NB4 (cell line): ENCODE data around the gene GRAMD4.

Experiments used
- DNase-seq: peaks from one replicate; pipeline ENCODE4 v3.0.0; 2010; ENCODE audit warnings: low read depth
- H3K4me3 ChIP-seq: one replicate; pipeline ENCODE4 v1.5.1; 2011; ENCODE audit warnings: mild to moderate bottlenecking, low read depth, low read length, moderate library complexity
- MYC ChIP-seq: IDR thresholded peaks from 2 replicates; pipeline ENCODE4 v1.6.1; 2011; ENCODE audit warnings: low read depth, low read length
- POLR2A ChIP-seq: IDR thresholded peaks from 2 replicates; pipeline ENCODE4 v1.6.1; 2011; ENCODE audit warnings: mild to moderate bottlenecking; ENCODE audit not compliant: insufficient read length; ENCODE audit errors: extremely low read depth
- TF ChIP-seq, protein P1 (sequence below): IDR thresholded peaks from 2 replicates; pipeline ENCODE4 v1.6.1; 2011; ENCODE audit warnings: low read depth, low read length
- TF ChIP-seq, protein P2 (sequence below): IDR thresholded peaks from one replicate; pipeline ENCODE4 v1.5.1; 2012; ENCODE audit warnings: low read depth, low read length

Gene GRAMD4

DNA sequence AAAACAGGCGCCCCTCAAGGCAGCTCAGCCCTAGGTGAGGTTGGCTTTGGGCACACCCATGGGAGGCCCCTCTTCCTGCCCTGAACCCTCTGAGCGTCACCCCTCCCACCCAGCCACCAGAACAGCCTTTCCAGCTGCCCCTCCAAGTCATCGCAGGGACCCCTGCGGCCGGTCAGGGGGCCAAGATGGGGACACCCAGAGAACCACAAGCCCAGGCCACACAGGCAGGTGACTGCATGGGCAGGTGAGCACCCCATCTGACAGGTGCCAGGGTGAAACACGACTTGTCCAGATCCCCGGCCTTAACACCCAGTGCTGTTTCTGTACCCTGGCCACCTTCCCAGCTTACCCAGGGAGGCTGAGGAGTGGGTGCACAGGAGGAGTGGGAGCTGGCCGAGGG is 24.6 kb upstream of the GRAMD4 start:
- no peak for DNase-seq
- TF ChIP-seq, protein P1, sequence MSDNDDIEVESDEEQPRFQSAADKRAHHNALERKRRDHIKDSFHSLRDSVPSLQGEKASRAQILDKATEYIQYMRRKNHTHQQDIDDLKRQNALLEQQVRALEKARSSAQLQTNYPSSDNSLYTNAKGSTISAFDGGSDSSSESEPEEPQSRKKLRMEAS = no peak
- TF ChIP-seq POLR2A (no peak), MYC (no peak)
- TF ChIP-seq, protein P2, sequence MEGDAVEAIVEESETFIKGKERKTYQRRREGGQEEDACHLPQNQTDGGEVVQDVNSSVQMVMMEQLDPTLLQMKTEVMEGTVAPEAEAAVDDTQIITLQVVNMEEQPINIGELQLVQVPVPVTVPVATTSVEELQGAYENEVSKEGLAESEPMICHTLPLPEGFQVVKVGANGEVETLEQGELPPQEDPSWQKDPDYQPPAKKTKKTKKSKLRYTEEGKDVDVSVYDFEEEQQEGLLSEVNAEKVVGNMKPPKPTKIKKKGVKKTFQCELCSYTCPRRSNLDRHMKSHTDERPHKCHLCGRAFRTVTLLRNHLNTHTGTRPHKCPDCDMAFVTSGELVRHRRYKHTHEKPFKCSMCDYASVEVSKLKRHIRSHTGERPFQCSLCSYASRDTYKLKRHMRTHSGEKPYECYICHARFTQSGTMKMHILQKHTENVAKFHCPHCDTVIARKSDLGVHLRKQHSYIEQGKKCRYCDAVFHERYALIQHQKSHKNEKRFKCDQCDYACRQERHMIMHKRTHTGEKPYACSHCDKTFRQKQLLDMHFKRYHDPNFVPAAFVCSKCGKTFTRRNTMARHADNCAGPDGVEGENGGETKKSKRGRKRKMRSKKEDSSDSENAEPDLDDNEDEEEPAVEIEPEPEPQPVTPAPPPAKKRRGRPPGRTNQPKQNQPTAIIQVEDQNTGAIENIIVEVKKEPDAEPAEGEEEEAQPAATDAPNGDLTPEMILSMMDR = no peak
- H3K4me3 ChIP-seq = no peak overlapping the region

DNA sequence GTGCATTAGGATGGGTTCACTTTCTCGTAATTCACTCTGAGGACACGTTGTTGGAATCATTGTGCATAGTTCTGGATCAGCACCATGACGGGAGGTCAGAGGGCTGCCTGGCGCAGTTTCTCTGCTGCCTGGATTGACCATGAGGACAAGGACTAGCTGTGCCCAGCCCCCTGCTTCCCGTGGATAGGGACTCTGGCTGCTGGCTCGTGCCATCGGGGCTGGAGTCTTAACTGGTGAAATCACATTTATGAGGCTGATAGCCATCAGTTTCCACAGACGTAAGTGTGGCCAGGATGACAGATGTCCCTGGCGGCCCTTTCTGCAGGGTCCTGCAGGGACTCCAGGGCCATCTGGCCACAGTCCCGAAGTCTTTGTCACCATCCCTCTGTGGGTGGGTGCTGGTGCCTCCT is 24.1 kb upstream of the GRAMD4 start:
- TF ChIP-seq, protein P1 = no peak
- TF ChIP-seq POLR2A = no peak
- TF ChIP-seq MYC = no peak
- DNase-seq = no peak
- no peak overlapping the region for H3K4me3 ChIP-seq

DNA sequence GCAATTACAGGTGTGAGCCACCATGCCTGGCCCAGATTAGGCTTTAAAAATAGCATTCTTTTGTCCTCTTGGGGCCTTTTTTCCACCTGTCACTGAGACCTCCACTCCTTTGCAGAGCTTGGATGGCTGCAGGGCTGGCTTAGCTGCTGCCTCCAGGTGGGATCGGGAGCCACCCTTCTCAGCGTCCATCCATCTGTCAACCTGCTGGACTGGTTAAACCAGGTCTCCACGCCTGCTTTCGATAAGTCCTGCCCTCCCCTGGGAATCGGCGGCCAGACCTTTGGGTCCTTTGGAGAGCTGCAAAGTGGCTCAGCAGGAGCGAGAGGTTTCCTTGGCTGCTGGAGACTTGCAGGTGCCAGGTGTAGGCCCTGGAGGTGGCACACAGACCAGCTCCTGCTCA is 23.4 kb upstream of the GRAMD4 start:
- no peak for DNase-seq
- H3K4me3 ChIP-seq = no peak overlapping the region
- TF ChIP-seq, protein P1 = no peak
- TF ChIP-seq, protein P2 = no peak
- no peak for TF ChIP-seq POLR2A
- no peak for TF ChIP-seq MYC

DNA sequence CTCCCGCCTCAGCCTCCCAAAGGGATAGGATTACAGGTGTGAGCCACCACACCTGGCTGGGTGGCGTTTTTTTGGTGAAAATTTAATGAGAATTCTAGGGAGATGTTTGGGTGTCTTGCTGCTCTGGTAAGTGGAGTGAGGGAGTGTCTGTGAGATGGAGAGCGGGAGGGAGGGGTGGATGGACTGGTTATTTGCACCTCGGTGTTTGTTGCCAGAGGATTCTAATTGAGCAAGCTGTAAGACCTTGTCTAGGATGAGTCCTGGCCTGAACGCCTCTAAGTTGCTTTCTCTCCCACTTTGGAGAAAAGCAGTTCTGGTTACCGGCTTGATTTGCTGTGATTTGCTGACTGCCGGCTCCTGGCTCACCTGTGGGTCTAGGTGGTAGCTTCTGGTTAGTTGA is 22.0 kb upstream of the GRAMD4 start:
- TF ChIP-seq POLR2A (no peak), MYC (no peak)
- TF ChIP-seq, protein P2 = no peak
- TF ChIP-seq, protein P1 = no peak
- no peak overlapping the region for H3K4me3 ChIP-seq
- DNase-seq = no peak

DNA sequence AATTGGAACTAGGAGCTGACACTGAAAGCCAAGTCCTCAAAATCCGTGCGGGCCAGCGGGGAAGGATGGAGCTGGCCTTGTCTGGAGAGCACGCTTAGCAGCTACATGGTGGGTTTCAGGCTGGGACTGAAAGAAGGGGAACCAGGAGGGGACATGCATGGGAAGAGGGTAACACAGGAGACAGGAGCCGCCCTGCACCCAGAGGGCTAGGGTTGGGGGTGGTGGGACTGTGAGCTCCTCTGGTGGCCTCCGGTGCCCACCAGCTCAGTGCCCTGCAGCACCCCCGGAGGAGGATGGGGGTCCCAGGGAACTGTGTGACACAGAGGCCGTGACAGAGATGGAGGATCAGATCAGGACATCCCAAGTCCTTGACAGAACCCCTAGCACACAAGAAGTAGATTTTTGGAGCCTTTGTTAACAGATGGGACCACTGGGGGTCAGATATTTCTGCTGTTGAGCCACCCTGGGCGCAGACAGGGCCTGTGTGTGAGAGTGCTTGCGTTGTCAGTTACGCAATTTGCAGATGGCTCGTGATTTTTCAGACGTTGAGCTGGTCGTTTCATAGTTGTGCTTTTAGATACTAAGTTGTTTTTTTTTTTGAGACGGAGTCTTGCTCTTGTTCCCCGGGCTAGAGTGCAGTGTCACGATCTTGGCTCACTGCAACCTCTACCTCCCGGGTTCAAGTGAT is 21.3 kb upstream of the GRAMD4 start:
- DNase-seq = peak; percentile 91

DNA sequence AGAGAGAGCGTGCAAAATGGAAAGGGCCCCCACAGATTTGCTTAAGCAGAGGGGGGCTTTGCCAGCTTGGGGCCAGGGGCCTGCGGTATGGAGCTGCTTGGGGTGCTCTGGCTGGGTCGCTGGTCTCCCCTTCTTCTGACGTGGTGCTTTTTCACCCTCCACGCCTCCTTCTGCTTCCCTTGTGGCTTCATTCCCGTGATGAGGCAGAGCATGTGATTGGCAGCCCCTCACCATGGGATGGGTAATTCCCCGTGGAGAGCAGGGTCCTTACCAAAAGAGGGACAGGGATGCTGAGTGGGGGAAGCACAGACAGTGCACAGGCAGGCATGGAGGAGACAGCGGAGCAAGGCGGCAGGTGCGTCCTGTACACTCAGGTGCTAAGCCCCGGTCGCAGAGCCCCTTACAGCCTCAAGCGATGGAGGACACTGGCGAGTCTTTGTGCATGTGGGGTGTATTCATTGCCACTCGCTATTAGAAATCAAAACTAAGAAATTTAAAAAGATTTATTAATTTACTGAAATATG is 19.9 kb upstream of the GRAMD4 start:
- TF ChIP-seq, protein P2 = no peak
- TF ChIP-seq, protein P1 = no peak
- H3K4me3 ChIP-seq = peak overlapping the region; percentile 82
- DNase-seq = no peak

More for the DNA sequence above, 21.3 kb upstream of the GRAMD4 start:
- peak overlapping the region; percentile 29 for H3K4me3 ChIP-seq
- TF ChIP-seq, protein P2 = peak; percentile 10
- TF ChIP-seq POLR2A = no peak
- TF ChIP-seq MYC = peak; percentile 64; the same call in 1 of the 2 replicates
- TF ChIP-seq, protein P1 = peak; percentile 44; the same call in 1 of the 2 replicates
